GM12878 (cell line): ENCODE measurements around the gene DLX5. TPM values are rescaled to one million over a fixed set of nuclear protein-coding genes. Genes with fewer than 3 reads are reported as not detected.

Experiments
- ATAC-seq: fragments of 200-7000 bp; cut with Tn5 transposase; 3 replicates; pipeline ENCODE4 v1.9.1; 2020; ENCODE audit warnings: mild to moderate bottlenecking, moderate library complexity
- BruUV-seq: library from RNA; stranded (reverse); fragments of 400-500 nt; replicated peaks from 2 replicates; lab custom pipeline; 2021; lab: Mats Ljungman, UMichigan
- CTCF ChIA-PET: fragments of 300-600 bp; sonication (Branson Sonifier 250); formaldehyde crosslinking; extraction: SDS; loops from one replicate; lab custom pipeline; 2021; ENCODE audit warnings: inconsistent platforms; lab: Yijun Ruan, JAX
- POLR2A ChIA-PET: fragments of 350-600 bp; formaldehyde crosslinking; extraction: SDS; loops from one replicate; lab custom pipeline; 2021; ENCODE audit warnings: inconsistent platforms; lab: Charles Lee
- RAD21 ChIA-PET: fragments of 300-600 bp; sonication (Branson Sonifier 250); formaldehyde crosslinking; loops from one replicate; lab custom pipeline; 2023; ENCODE audit warnings: antibody characterized with exemption; ENCODE audit not compliant: unreplicated experiment; lab: Charles Lee
- SMC1A ChIA-PET: fragments of 300-600 bp; sonication (Branson Sonifier 250); formaldehyde crosslinking; loops from one replicate; lab custom pipeline; 2023; ENCODE audit not compliant: unreplicated experiment, uncharacterized antibody; lab: Charles Lee
- DNase-seq: peaks from one replicate; pipeline ENCODE4 v3.0.0-alpha.2; 2011; ENCODE audit warnings: low read depth, low spot score
- FAIRE-seq: peaks from 3 replicates; lab custom pipeline; 2011; peaks lifted over from hg19 to GRCh38; lab: Jason Lieb, UNC
- H2AFZ ChIP-seq: 2 replicates; pipeline ENCODE4 v1.6.0; 2011; ENCODE audit warnings: low read depth, low read length, control low read depth; ENCODE audit not compliant: control insufficient read depth
- H3K27ac ChIP-seq: 2 replicates; pipeline ENCODE4 v1.5.1; 2011; ENCODE audit warnings: control low read depth; ENCODE audit not compliant: control insufficient read depth, insufficient read depth
- H3K27me3 ChIP-seq, 2 experiments: replicated peaks in 1 of 2; 2 replicates each; pipeline versions ENCODE4 v1.6.0 to v1.6.1; 2011; ENCODE audit warnings: low read length in 1 of 2; ENCODE audit not compliant: control insufficient read depth in 2 of 2, insufficient read depth in 2 of 2
- H3K36me3 ChIP-seq, 2 experiments: 2 replicates each; pipeline ENCODE4 v1.5.1; 2011; ENCODE audit warnings: low read length in 1 of 2; ENCODE audit not compliant: control insufficient read depth in 2 of 2, insufficient read depth in 2 of 2
- H3K4me1 ChIP-seq: 2 replicates; pipeline ENCODE4 v1.6.1; 2011; ENCODE audit warnings: mild to moderate bottlenecking, low read length, moderate library complexity, mixed read lengths; ENCODE audit not compliant: control insufficient read depth, insufficient read depth
- H3K4me2 ChIP-seq: 2 replicates; pipeline ENCODE4 v1.6.0; 2011; ENCODE audit warnings: control low read depth; ENCODE audit not compliant: control insufficient read depth, insufficient read depth
- H3K4me3 ChIP-seq: fragments of 200-600 bp; sonication (generic); 2 replicates; pipeline ENCODE4 v1.5.1; 2016
- H3K79me2 ChIP-seq: 2 replicates; pipeline ENCODE4 v1.6.0; 2011; ENCODE audit warnings: low read length; ENCODE audit not compliant: control insufficient read depth, insufficient read depth
- H3K9ac ChIP-seq: 2 replicates; pipeline ENCODE4 v1.8.0; 2011; ENCODE audit warnings: low read length, control low read depth, mixed read lengths; ENCODE audit not compliant: control insufficient read depth, insufficient read depth
- H3K9me3 ChIP-seq: replicated peaks from 3 replicates; pipeline ENCODE4 v1.5.1; 2011; ENCODE audit warnings: mild to moderate bottlenecking, low read length; ENCODE audit not compliant: control insufficient read depth, insufficient read depth
- H4K20me1 ChIP-seq: 2 replicates; pipeline ENCODE4 v1.6.0; 2011; ENCODE audit not compliant: control insufficient read depth, insufficient read depth
- BRCA1 ChIP-seq: IDR thresholded peaks from 2 replicates; pipeline ENCODE4 v1.6.1; 2011; ENCODE audit warnings: low read depth, low read length, improper control_type of control experiment
- PAX8 ChIP-seq: fragments of 450-650 bp; IDR thresholded peaks from 2 replicates; pipeline ENCODE4 v1.6.1; 2017; ENCODE audit warnings: mild to moderate bottlenecking, moderate library complexity
- SUZ12 ChIP-seq: fragments of 200-600 bp; sonication (generic); IDR thresholded peaks from one replicate; pipeline ENCODE4 v1.6.1; 2018; ENCODE audit warnings: antibody characterized with exemption, mild to moderate bottlenecking; ENCODE audit not compliant: unreplicated experiment
- YBX1 ChIP-seq: fragments of 450-650 bp; IDR thresholded peaks from 2 replicates; pipeline ENCODE4 v1.6.1; 2016; ENCODE audit warnings: antibody characterized with exemption
- ZBED1 ChIP-seq: IDR thresholded peaks from 2 replicates; pipeline ENCODE4 v1.6.1; 2016; ENCODE audit warnings: borderline replicate concordance
- WGBS: methylation state at CpG from one replicate; pipeline ENCODE4 v1.1.6; 2016; ENCODE audit warnings: low lambda C conversion rate; ENCODE audit not compliant: insufficient replicate concordance, insufficient coverage; ENCODE audit errors: missing lambda C conversion rate; 5-methylcytosine and 5-hydroxymethylcytosine counted together
- in situ Hi-C: fragments of 300-500 bp; cut with MboI; formaldehyde crosslinking; loops from 9 replicates; pipeline ENCODE4 v1.14.3; 2018; ENCODE audit warnings: mixed read lengths
- intact Hi-C: fragments of 100-400 bp; cut with micrococcal nuclease; formaldehyde crosslinking; loops from one replicate; pipeline ENCODE4 v1.14.2; 2022; ENCODE audit not compliant: unreplicated experiment
- polyA plus RNA-seq, 11 experiments: library from polyadenylated mRNA; depleted of rRNA in 4 of 11; unstranded in 6 of 11; stranded (reverse) in 5 of 11; fragments of >200 nt; fragmentation: Nextera tagmentation in 4 of 11; fragmentation: Illumina TruSeq in 1 of 11; extraction: Ambion mirVana in 4 of 11; extraction: Trizol in 1 of 11; gene quantifications; 1 replicate in 1 of 11; 2 replicates in 10 of 11; pipeline versions ENCODE4 v1.2.1 to v1.2.3, GENCODE V29; 2011 to 2016; ENCODE audit warnings: inconsistent platforms in 2 of 11, missing spikeins in 2 of 11, low read depth in 1 of 11
- total RNA-seq, 4 experiments: library from RNA; depleted of rRNA in 3 of 4; stranded (reverse); fragments of >200 nt in 3 of 4; fragmentation: Illumina TruSeq in 1 of 4; extraction: Trizol in 1 of 4; gene quantifications; 2 replicates each; pipeline versions ENCODE4 v1.2.1 to v1.2.3, GENCODE V29; 2013 to 2021

Gene DLX5
- total and polyA plus RNA-seq, 10 of the 15 experiments (the other 5 are each of a cell fraction or from before 2014, with no cell fraction given) = not detected

- no peaks in the 10 kb centered on the region; the same call in 2 of the 3 replicates for H3K9me3 ChIP-seq
- no peaks in the 10 kb centered on the region for H3K36me3 ChIP-seq
- ChIA-PET POLR2A (no interaction called here), CTCF (no interaction called here), RAD21 (interaction anchor here (1.1 kb wide), 1 partner anchor 9 kb away, joined by 3 read pairs; no protein-coding TSS in a partner anchor), SMC1A (no interaction called here)
- BruUV-seq = no TSS peak
- H3K9ac ChIP-seq = no peak overlapping the region
- ATAC-seq = no peak
- no peaks in the 10 kb centered on the region for H4K20me1 ChIP-seq
- no peaks in the 10 kb centered on the region for H3K79me2 ChIP-seq
- 35% methylated on average over 11 of the region's 19 CpGs for WGBS
- no peak overlapping the region for H3K4me3 ChIP-seq
- H2AFZ ChIP-seq = no peak overlapping the region
- intact Hi-C loops = no loop called here
- TF ChIP-seq PAX8 = no peak
- TF ChIP-seq YBX1 = no peak
- in situ Hi-C loops = no loop called here
- no peak overlapping the region for H3K4me2 ChIP-seq
- H3K27ac ChIP-seq = no peak overlapping the region
- H3K4me1 ChIP-seq = no peaks in the 10 kb centered on the region
- no peak for FAIRE-seq
- H3K27me3 ChIP-seq = peaks cover 24 to 32% of the 10 kb centered on the region in 2 experiments
- DNase-seq = no peak
These were observed 5.7 kb downstream of the DLX5 start for GRCh38 chr7:97018791-97019531.

GRCh38 chr7:97018126-97018601, 6.5 kb downstream of the DLX5 start:
- BruUV-seq = no TSS peak
- no peak overlapping the region for H3K27ac ChIP-seq
- no peaks in the 10 kb centered on the region for H3K4me1 ChIP-seq
- no peak overlapping the region for H3K9ac ChIP-seq
- TF ChIP-seq BRCA1 (no peak), SUZ12 (peak; percentile 40), ZBED1 (no peak)
- H3K4me2 ChIP-seq = no peak overlapping the region
- SMC1A ChIA-PET = no interaction called here
- 13% methylated on average over 22 of the region's 22 CpGs for WGBS
- POLR2A ChIA-PET = no interaction called here
- H3K27me3 ChIP-seq = peaks cover 27 to 30% of the 10 kb centered on the region in 2 experiments
- RAD21 ChIA-PET = no interaction called here
- H3K9me3 ChIP-seq = no peaks in the 10 kb centered on the region; the same call in 2 of the 3 replicates
- no peaks in the 10 kb centered on the region for H3K79me2 ChIP-seq
- CTCF ChIA-PET = no interaction called here
- no peak overlapping the region for H2AFZ ChIP-seq
- no peaks in the 10 kb centered on the region for H3K36me3 ChIP-seq
- FAIRE-seq = no peak
- intact Hi-C loops (no loop called here), in situ Hi-C loops (no loop called here)
- H4K20me1 ChIP-seq = no peaks in the 10 kb centered on the region
- DNase-seq = no peak
- ATAC-seq = no peak
- H3K4me3 ChIP-seq = no peak overlapping the region
